A673 (cell line): ENCODE results near the gene CEP78. TPM values are rescaled to one million over a fixed set of nuclear protein-coding genes. Genes with fewer than 3 reads are reported as not detected.

ENCODE experiments used
- BruUV-seq: library from RNA; stranded (reverse); fragments of 400-500 nt; replicated peaks from 2 replicates; lab custom pipeline; 2021; lab: Mats Ljungman, UMichigan
- CTCF ChIA-PET: fragments of 300-600 bp; sonication (Branson Sonifier 250); formaldehyde crosslinking; loops from one replicate; lab custom pipeline; 2022; ENCODE audit warnings: antibody characterized with exemption; lab: Charles Lee
- POLR2A ChIA-PET: fragments of 300-600 bp; sonication (Branson Sonifier 250); formaldehyde crosslinking; loops from one replicate; lab custom pipeline; 2022; ENCODE audit warnings: antibody characterized with exemption; ENCODE audit not compliant: low non-redundant PET; lab: Charles Lee
- DNase-seq: peaks from one replicate; pipeline ENCODE4 v3.0.0-alpha.2; 2015; ENCODE audit warnings: low spot score
- H3K27ac ChIP-seq: fragments of 200-600 bp; sonication (generic); 2 replicates; pipeline ENCODE4 v1.5.1; 2016; ENCODE audit warnings: mixed run types, low read depth, mild to moderate bottlenecking, mixed read lengths, antibody characterized with exemption, low read length; ENCODE audit not compliant: poor library complexity, severe bottlenecking
- H3K27me3 ChIP-seq: fragments of 200-600 bp; sonication (generic); replicated peaks from 2 replicates; pipeline ENCODE4 v1.6.1; 2017; ENCODE audit warnings: mixed run types, low read depth, mild to moderate bottlenecking, mixed read lengths, antibody characterized with exemption, low read length; ENCODE audit not compliant: insufficient read depth, poor library complexity
- H3K36me3 ChIP-seq: fragments of 200-600 bp; sonication (generic); 2 replicates; pipeline ENCODE4 v1.6.1; 2016; ENCODE audit warnings: mixed run types, mild to moderate bottlenecking, mixed read lengths, antibody characterized with exemption, low read length; ENCODE audit not compliant: insufficient read depth, poor library complexity, severe bottlenecking
- H3K4me1 ChIP-seq: fragments of 200-600 bp; sonication (generic); 2 replicates; pipeline ENCODE4 v1.6.1; 2017; ENCODE audit warnings: mixed run types, mild to moderate bottlenecking, mixed read lengths, antibody characterized with exemption, low read length; ENCODE audit not compliant: insufficient read depth, poor library complexity, severe bottlenecking
- H3K4me3 ChIP-seq: fragments of 200-600 bp; sonication (generic); 2 replicates; pipeline ENCODE4 v1.5.1; 2016; ENCODE audit warnings: low read depth, mixed run types, mild to moderate bottlenecking, mixed read lengths, low read length; ENCODE audit not compliant: poor library complexity, severe bottlenecking
- H3K9me3 ChIP-seq: fragments of 200-600 bp; sonication (generic); 2 replicates; pipeline ENCODE4 v1.6.1; 2016; ENCODE audit warnings: mixed run types, low read depth, mild to moderate bottlenecking, mixed read lengths, antibody characterized with exemption, low read length; ENCODE audit not compliant: poor library complexity, severe bottlenecking
- CTCF ChIP-seq: fragments of 300-800, 200-600 bp; sonication (generic); conservative IDR thresholded peaks from 2 replicates; pipeline ENCODE4 v1.5.1; 2017; ENCODE audit warnings: low read depth, mild to moderate bottlenecking, antibody characterized with exemption, low read length, moderate library complexity, mixed read lengths
- EZH2 ChIP-seq: fragments of 200-600 bp; sonication (generic); IDR thresholded peaks from 2 replicates; pipeline ENCODE4 v1.6.1; 2017; ENCODE audit warnings: borderline replicate concordance, low read depth, mild to moderate bottlenecking, mixed read lengths, antibody characterized with exemption, low read length; ENCODE audit not compliant: poor library complexity, severe bottlenecking
- intact Hi-C: fragments of 100-400 bp; cut with micrococcal nuclease; formaldehyde crosslinking; loops from one replicate; pipeline ENCODE4 v1.10.0; 2022; ENCODE audit not compliant: unreplicated experiment
- total RNA-seq: library from RNA; stranded (reverse); gene quantifications from 2 replicates; pipeline ENCODE4 v1.2.3, GENCODE V29; 2021

The CEP78 gene
- total RNA-seq, 1 experiment from 2014 or later = 65.9 TPM

GRCh38 chr9:78261403-78262001 is 25.6 kb downstream of the CEP78 start:
- no peaks in the 10 kb centered on the region for H3K27me3 ChIP-seq
- intact Hi-C loops = loop anchor here (2.0 kb wide), 1 partner anchor 107 kb away; no protein-coding TSS in a partner anchor
- ChIA-PET POLR2A (no interaction called here), CTCF (no interaction called here)
- peaks cover 37% of the 10 kb centered on the region for H3K36me3 ChIP-seq
- no peak overlapping the region for H3K4me3 ChIP-seq
- H3K4me1 ChIP-seq = no peaks in the 10 kb centered on the region
- H3K9me3 ChIP-seq = no peaks in the 10 kb centered on the region
- TF ChIP-seq CTCF (peak; percentile 70), EZH2 (no peak)
- no peak overlapping the region for H3K27ac ChIP-seq
- peak; percentile 44 for DNase-seq
- no TSS peak for BruUV-seq

- CTCF ChIA-PET = no interaction called here
- Histone ChIP-seq H3K27ac (no peak overlapping the region), H3K9me3 (no peaks in the 10 kb centered on the region), H3K36me3 (peaks cover 45% of the 10 kb centered on the region), H3K4me3 (no peak overlapping the region), H3K27me3 (no peaks in the 10 kb centered on the region), H3K4me1 (no peaks in the 10 kb centered on the region)
- no peak for DNase-seq
- POLR2A ChIA-PET = interaction anchor here (0.6 kb wide), 1 partner anchor 261 kb away, joined by 3 read pairs; no protein-coding TSS in a partner anchor
- TF ChIP-seq CTCF = no peak
- no peak for TF ChIP-seq EZH2
- no TSS peak for BruUV-seq
- intact Hi-C loops = loop anchor here (2.0 kb wide), 1 partner anchor 106 kb away; no protein-coding TSS in a partner anchor
Measured at GRCh38 chr9:78262655-78263054, 26.8 kb downstream of the CEP78 start.

GRCh38 chr9:78267889-78268288 is 32.0 kb downstream of the CEP78 start:
- Histone ChIP-seq H3K9me3 (no peaks in the 10 kb centered on the region), H3K27ac (no peak overlapping the region), H3K4me3 (no peak overlapping the region), H3K27me3 (no peaks in the 10 kb centered on the region), H3K4me1 (no peaks in the 10 kb centered on the region), H3K36me3 (peaks cover 62% of the 10 kb centered on the region)
- intact Hi-C loops = no loop called here
- CTCF ChIA-PET = no interaction called here
- BruUV-seq = no TSS peak
- DNase-seq = no peak
- POLR2A ChIA-PET = interaction anchor here (0.6 kb wide), 1 partner anchor 237 kb away, joined by 3 read pairs; no protein-coding TSS in a partner anchor
- no peak for TF ChIP-seq CTCF
- TF ChIP-seq EZH2 = no peak
